ENCODE data around the gene PPP1R9A.

The PPP1R9A gene

GRCh38 chr7:95312561-95312960 lies 405.2 kb downstream of the PPP1R9A start:
- DNase-seq (ENCODE audit: low read depth in 1 of 2, low spot score in 1 of 2) = no peak

- DNase-seq (ENCODE audit: low read depth in 1 of 2, low spot score in 1 of 2) = no peak
Measured at GRCh38 chr7:95316588-95316987, 409.2 kb downstream of the PPP1R9A start.

- no peak for DNase-seq (ENCODE audit: low read depth in 1 of 2, low spot score in 1 of 2)
Measured at GRCh38 chr7:95317546-95317945, 410.2 kb downstream of the PPP1R9A start.

- no peak for DNase-seq (ENCODE audit: low read depth in 1 of 2, low spot score in 1 of 2)
Measured at GRCh38 chr7:95317966-95318365, 410.6 kb downstream of the PPP1R9A start.

- DNase-seq (ENCODE audit: low read depth in 1 of 2, low spot score in 1 of 2) = no peak
Measured at GRCh38 chr7:95318501-95319100, 411.2 kb downstream of the PPP1R9A start.

GRCh38 chr7:95319570-95319969 lies 412.2 kb downstream of the PPP1R9A start:
- no peak for DNase-seq (ENCODE audit: low read depth in 1 of 2, low spot score in 1 of 2)

GRCh38 chr7:95320651-95321050 lies 413.3 kb downstream of the PPP1R9A start:
- DNase-seq (ENCODE audit: low read depth in 1 of 2, low spot score in 1 of 2) = no peak

GRCh38 chr7:95321720-95322119 lies 414.3 kb downstream of the PPP1R9A start:
- DNase-seq (ENCODE audit: low read depth in 1 of 2, low spot score in 1 of 2) = no peak

- no peak for DNase-seq (ENCODE audit: low read depth in 1 of 2, low spot score in 1 of 2)
Measured at GRCh38 chr7:95322396-95322795, 415.0 kb downstream of the PPP1R9A start.

- no peak for DNase-seq (ENCODE audit: low read depth in 1 of 2, low spot score in 1 of 2)
Measured at GRCh38 chr7:95322854-95323253, 415.5 kb downstream of the PPP1R9A start.

- no peak for DNase-seq (ENCODE audit: low read depth in 1 of 2, low spot score in 1 of 2)
Measured at GRCh38 chr7:95323410-95324129, 416.2 kb downstream of the PPP1R9A start.

- DNase-seq (ENCODE audit: low read depth in 1 of 2, low spot score in 1 of 2) = no peak
Measured at GRCh38 chr7:95324431-95324830, 417.0 kb downstream of the PPP1R9A start, which contains the start of gene PON1. Gene PON1 (minus strand): TSS chr7:95324532. CDS start chr7:95324475, 57 bp downstream.

GRCh38 chr7:95327356-95327755 lies 420.0 kb downstream of the PPP1R9A start:
- DNase-seq (ENCODE audit: low read depth in 1 of 2, low spot score in 1 of 2) = no peak

GRCh38 chr7:95330204-95330960 lies 423.0 kb downstream of the PPP1R9A start:
- no peak for DNase-seq (ENCODE audit: low read depth in 1 of 2, low spot score in 1 of 2)

- no peak for DNase-seq (ENCODE audit: low read depth in 1 of 2, low spot score in 1 of 2)
Measured at GRCh38 chr7:95330961-95331337, 423.6 kb downstream of the PPP1R9A start.

GRCh38 chr7:95334447-95334846 lies 427.1 kb downstream of the PPP1R9A start:
- no peak for DNase-seq (ENCODE audit: low read depth in 1 of 2, low spot score in 1 of 2)

GRCh38 chr7:95335093-95335492 lies 427.7 kb downstream of the PPP1R9A start:
- no peak for DNase-seq (ENCODE audit: low read depth in 1 of 2, low spot score in 1 of 2)

GRCh38 chr7:95338832-95339231 lies 431.4 kb downstream of the PPP1R9A start:
- no peak for DNase-seq (ENCODE audit: low read depth in 1 of 2, low spot score in 1 of 2)

- DNase-seq (ENCODE audit: low read depth in 1 of 2, low spot score in 1 of 2) = no peak
Measured at GRCh38 chr7:95340491-95340890, 433.1 kb downstream of the PPP1R9A start.

- no peak for DNase-seq (ENCODE audit: low read depth in 1 of 2, low spot score in 1 of 2)
Measured at GRCh38 chr7:95342029-95342428, 434.6 kb downstream of the PPP1R9A start.

- no peak for DNase-seq (ENCODE audit: low read depth in 1 of 2, low spot score in 1 of 2)
Measured at GRCh38 chr7:95342642-95343307, 435.4 kb downstream of the PPP1R9A start.
